ENCODE data around the gene XYLB. TPM values are rescaled to one million over a fixed set of nuclear protein-coding genes. Genes with fewer than 3 reads are reported as not detected.

Gene XYLB
- total and polyA plus RNA-seq, 2 of the 13 experiments (the other 11 are each of a cell fraction or from before 2014, with no cell fraction given): 25.9 to 30.0 TPM

DNA sequence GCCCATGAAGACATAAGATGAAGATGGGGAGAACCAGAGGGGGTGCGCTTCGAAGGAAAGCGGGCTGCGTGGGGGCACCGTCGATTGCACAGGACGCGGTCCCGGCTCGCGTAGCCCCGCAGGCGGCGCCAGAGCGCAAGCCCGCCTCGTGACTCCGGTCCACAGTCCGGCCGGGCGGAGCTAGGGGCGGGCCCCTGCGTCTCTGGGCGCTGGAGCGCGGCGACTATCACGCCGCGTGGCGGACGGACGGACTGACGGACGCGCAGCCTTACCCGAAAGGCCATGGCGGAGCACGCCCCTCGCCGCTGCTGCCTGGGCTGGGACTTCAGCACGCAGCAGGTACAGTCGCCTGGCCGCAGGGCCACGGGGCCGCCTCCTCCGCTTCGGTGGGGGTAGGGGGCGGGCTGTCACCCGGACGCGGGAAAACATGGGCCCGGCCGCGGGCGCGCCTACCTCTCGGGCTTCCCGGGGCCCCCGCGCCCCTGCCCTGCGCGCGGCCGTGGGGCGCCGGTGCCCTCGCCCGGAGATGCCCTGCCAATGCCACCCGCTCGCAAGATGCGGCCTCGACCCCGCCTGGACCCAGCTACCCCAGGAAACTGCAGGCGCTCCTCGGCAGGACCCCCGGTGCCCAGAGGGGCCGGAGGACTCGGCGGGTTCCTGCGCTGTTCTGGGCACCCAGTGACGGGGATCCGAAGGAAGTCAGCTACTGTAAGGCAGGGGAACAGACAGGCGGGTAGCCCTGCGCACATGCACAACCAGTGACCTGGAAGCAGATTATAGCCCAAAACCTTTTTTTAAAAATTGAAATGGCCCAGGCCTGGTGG is at the start of gene XYLB (continued):
- TF ChIP-seq, protein P1, sequence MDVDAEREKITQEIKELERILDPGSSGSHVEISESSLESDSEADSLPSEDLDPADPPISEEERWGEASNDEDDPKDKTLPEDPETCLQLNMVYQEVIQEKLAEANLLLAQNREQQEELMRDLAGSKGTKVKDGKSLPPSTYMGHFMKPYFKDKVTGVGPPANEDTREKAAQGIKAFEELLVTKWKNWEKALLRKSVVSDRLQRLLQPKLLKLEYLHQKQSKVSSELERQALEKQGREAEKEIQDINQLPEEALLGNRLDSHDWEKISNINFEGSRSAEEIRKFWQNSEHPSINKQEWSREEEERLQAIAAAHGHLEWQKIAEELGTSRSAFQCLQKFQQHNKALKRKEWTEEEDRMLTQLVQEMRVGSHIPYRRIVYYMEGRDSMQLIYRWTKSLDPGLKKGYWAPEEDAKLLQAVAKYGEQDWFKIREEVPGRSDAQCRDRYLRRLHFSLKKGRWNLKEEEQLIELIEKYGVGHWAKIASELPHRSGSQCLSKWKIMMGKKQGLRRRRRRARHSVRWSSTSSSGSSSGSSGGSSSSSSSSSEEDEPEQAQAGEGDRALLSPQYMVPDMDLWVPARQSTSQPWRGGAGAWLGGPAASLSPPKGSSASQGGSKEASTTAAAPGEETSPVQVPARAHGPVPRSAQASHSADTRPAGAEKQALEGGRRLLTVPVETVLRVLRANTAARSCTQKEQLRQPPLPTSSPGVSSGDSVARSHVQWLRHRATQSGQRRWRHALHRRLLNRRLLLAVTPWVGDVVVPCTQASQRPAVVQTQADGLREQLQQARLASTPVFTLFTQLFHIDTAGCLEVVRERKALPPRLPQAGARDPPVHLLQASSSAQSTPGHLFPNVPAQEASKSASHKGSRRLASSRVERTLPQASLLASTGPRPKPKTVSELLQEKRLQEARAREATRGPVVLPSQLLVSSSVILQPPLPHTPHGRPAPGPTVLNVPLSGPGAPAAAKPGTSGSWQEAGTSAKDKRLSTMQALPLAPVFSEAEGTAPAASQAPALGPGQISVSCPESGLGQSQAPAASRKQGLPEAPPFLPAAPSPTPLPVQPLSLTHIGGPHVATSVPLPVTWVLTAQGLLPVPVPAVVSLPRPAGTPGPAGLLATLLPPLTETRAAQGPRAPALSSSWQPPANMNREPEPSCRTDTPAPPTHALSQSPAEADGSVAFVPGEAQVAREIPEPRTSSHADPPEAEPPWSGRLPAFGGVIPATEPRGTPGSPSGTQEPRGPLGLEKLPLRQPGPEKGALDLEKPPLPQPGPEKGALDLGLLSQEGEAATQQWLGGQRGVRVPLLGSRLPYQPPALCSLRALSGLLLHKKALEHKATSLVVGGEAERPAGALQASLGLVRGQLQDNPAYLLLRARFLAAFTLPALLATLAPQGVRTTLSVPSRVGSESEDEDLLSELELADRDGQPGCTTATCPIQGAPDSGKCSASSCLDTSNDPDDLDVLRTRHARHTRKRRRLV (CRISPR knock-in tag; IDR thresholded peaks at IDR 0.05): peak; percentile 51; the same call in 1 of the 2 replicates
- TF ChIP-seq SCMH1 (CRISPR knock-in tag; IDR thresholded peaks at IDR 0.05; ENCODE audit: borderline replicate concordance) (no peak), GATA4 (IDR thresholded peaks at IDR 0.05; ENCODE audit: borderline replicate concordance, low read depth) (no peak), ATM (IDR thresholded peaks at IDR 0.05; ENCODE audit: borderline replicate concordance) (no peak), TOPORS (CRISPR knock-in tag; IDR thresholded peaks at IDR 0.05) (peak; percentile 87), ZNF235 (CRISPR knock-in tag; IDR thresholded peaks at IDR 0.05; ENCODE audit: borderline replicate concordance) (peak; percentile 95; the same call in 1 of the 2 replicates), ATRX (CRISPR knock-in tag; IDR thresholded peaks at IDR 0.05; ENCODE audit: borderline replicate concordance) (no peak), ATAD3A (CRISPR knock-in tag; IDR thresholded peaks at IDR 0.05) (no peak), WIZ (CRISPR knock-in tag; IDR thresholded peaks at IDR 0.05) (no peak), ZNF619 (CRISPR knock-in tag; IDR thresholded peaks at IDR 0.05) (peak; percentile 55; the same call in 1 of the 2 replicates), ASH2L (IDR thresholded peaks at IDR 0.05; ENCODE audit: insufficient read length, low read depth, low read length) (peak; percentile 63), ZNF264 (CRISPR knock-in tag; IDR thresholded peaks at IDR 0.05) (peak; percentile 86)
- TF ChIP-seq, protein P2, sequence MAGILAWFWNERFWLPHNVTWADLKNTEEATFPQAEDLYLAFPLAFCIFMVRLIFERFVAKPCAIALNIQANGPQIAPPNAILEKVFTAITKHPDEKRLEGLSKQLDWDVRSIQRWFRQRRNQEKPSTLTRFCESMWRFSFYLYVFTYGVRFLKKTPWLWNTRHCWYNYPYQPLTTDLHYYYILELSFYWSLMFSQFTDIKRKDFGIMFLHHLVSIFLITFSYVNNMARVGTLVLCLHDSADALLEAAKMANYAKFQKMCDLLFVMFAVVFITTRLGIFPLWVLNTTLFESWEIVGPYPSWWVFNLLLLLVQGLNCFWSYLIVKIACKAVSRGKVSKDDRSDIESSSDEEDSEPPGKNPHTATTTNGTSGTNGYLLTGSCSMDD (CRISPR knock-in tag; IDR thresholded peaks at IDR 0.05): 0 out of 2 replicates have a peak, but pooled peaks have one; percentile 51
- TF ChIP-seq, protein P3, sequence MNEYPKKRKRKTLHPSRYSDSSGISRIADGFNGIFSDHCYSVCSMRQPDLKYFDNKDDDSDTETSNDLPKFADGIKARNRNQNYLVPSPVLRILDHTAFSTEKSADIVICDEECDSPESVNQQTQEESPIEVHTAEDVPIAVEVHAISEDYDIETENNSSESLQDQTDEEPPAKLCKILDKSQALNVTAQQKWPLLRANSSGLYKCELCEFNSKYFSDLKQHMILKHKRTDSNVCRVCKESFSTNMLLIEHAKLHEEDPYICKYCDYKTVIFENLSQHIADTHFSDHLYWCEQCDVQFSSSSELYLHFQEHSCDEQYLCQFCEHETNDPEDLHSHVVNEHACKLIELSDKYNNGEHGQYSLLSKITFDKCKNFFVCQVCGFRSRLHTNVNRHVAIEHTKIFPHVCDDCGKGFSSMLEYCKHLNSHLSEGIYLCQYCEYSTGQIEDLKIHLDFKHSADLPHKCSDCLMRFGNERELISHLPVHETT (CRISPR knock-in tag; conservative IDR thresholded peaks at IDR 0.05): peak; percentile 73; the same call in 1 of the 2 replicates
- TF ChIP-seq, protein P4, sequence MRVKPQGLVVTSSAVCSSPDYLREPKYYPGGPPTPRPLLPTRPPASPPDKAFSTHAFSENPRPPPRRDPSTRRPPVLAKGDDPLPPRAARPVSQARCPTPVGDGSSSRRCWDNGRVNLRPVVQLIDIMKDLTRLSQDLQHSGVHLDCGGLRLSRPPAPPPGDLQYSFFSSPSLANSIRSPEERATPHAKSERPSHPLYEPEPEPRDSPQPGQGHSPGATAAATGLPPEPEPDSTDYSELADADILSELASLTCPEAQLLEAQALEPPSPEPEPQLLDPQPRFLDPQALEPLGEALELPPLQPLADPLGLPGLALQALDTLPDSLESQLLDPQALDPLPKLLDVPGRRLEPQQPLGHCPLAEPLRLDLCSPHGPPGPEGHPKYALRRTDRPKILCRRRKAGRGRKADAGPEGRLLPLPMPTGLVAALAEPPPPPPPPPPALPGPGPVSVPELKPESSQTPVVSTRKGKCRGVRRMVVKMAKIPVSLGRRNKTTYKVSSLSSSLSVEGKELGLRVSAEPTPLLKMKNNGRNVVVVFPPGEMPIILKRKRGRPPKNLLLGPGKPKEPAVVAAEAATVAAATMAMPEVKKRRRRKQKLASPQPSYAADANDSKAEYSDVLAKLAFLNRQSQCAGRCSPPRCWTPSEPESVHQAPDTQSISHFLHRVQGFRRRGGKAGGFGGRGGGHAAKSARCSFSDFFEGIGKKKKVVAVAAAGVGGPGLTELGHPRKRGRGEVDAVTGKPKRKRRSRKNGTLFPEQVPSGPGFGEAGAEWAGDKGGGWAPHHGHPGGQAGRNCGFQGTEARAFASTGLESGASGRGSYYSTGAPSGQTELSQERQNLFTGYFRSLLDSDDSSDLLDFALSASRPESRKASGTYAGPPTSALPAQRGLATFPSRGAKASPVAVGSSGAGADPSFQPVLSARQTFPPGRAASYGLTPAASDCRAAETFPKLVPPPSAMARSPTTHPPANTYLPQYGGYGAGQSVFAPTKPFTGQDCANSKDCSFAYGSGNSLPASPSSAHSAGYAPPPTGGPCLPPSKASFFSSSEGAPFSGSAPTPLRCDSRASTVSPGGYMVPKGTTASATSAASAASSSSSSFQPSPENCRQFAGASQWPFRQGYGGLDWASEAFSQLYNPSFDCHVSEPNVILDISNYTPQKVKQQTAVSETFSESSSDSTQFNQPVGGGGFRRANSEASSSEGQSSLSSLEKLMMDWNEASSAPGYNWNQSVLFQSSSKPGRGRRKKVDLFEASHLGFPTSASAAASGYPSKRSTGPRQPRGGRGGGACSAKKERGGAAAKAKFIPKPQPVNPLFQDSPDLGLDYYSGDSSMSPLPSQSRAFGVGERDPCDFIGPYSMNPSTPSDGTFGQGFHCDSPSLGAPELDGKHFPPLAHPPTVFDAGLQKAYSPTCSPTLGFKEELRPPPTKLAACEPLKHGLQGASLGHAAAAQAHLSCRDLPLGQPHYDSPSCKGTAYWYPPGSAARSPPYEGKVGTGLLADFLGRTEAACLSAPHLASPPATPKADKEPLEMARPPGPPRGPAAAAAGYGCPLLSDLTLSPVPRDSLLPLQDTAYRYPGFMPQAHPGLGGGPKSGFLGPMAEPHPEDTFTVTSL (CRISPR knock-in tag; IDR thresholded peaks at IDR 0.05; ENCODE audit: borderline replicate concordance): peak; percentile 50

Data from HepG2 (cell line).